H9 (cell line): Measurements from ENCODE around the gene IP6K2. TPM values are rescaled to one million over a fixed set of nuclear protein-coding genes. Genes with fewer than 3 reads are reported as not detected.
A peak's percentile ranks its signal among the peaks of the same experiment; 100 is the strongest.

ENCODE experiments used
- DNase-seq: peaks from one replicate; pipeline ENCODE4 v3.0.0-alpha.2; 2017
- H2AFZ ChIP-seq: one replicate; pipeline ENCODE4 v1.6.1; 2013; ENCODE audit warnings: mild to moderate bottlenecking, low read length, control low read depth, moderate library complexity
- H2AK5ac ChIP-seq: 2 replicates; pipeline ENCODE4 v1.6.1; 2013; ENCODE audit warnings: low read length, control low read depth, mixed read lengths; ENCODE audit not compliant: insufficient read length
- H2BK120ac ChIP-seq: one replicate; pipeline ENCODE4 v1.6.1; 2013; ENCODE audit warnings: low read depth, mild to moderate bottlenecking, low read length, control low read depth, inconsistent platforms; ENCODE audit not compliant: poor library complexity, severe bottlenecking
- H2BK12ac ChIP-seq: 2 replicates; pipeline ENCODE4 v1.6.1; 2013; ENCODE audit warnings: low read length, control low read depth, mixed read lengths, low read depth; ENCODE audit not compliant: insufficient read length
- H2BK15ac ChIP-seq: 2 replicates; pipeline ENCODE4 v1.6.1; 2013; ENCODE audit warnings: low read depth, low read length, control low read depth
- H2BK20ac ChIP-seq: one replicate; pipeline ENCODE4 v1.6.1; 2013; ENCODE audit warnings: low read depth, mild to moderate bottlenecking, low read length, control low read depth, inconsistent platforms; ENCODE audit not compliant: poor library complexity, severe bottlenecking
- H2BK5ac ChIP-seq: 2 replicates; pipeline ENCODE4 v1.6.1; 2013; ENCODE audit warnings: low read length, control low read depth, mixed read lengths; ENCODE audit not compliant: insufficient read length
- H3K14ac ChIP-seq: 2 replicates; pipeline ENCODE4 v1.6.1; 2013; ENCODE audit warnings: low read length, control low read depth; ENCODE audit not compliant: insufficient read depth
- H3K18ac ChIP-seq: 2 replicates; pipeline ENCODE4 v1.6.1; 2013; ENCODE audit warnings: low read depth, mild to moderate bottlenecking, mixed read lengths, low read length, control low read depth; ENCODE audit not compliant: insufficient read length
- H3K23ac ChIP-seq: 2 replicates; pipeline ENCODE4 v1.6.1; 2013; ENCODE audit warnings: low read length, control low read depth, mixed read lengths, low read depth; ENCODE audit not compliant: insufficient read length
- H3K23me2 ChIP-seq: 2 replicates; pipeline ENCODE4 v1.6.1; 2013; ENCODE audit warnings: low read depth, mild to moderate bottlenecking, mixed read lengths, low read length, control low read depth; ENCODE audit not compliant: insufficient read length, poor library complexity, severe bottlenecking
- H3K27ac ChIP-seq: 2 replicates; pipeline ENCODE4 v1.5.1; 2013; ENCODE audit warnings: low read length, control low read depth, mixed read lengths, low read depth; ENCODE audit not compliant: insufficient read length
- H3K27me3 ChIP-seq: 2 replicates; pipeline ENCODE4 v1.6.1; 2013; ENCODE audit warnings: low read length, control low read depth, inconsistent platforms; ENCODE audit not compliant: insufficient read depth
- H3K4ac ChIP-seq: 2 replicates; pipeline ENCODE4 v1.6.1; 2013; ENCODE audit warnings: low read depth, mild to moderate bottlenecking, control low read depth, inconsistent platforms, low read length, moderate library complexity
- H3K4me1 ChIP-seq: 2 replicates; pipeline ENCODE4 v1.6.1; 2013; ENCODE audit warnings: low read length, control low read depth, inconsistent platforms; ENCODE audit not compliant: insufficient read depth
- H3K4me2 ChIP-seq: 2 replicates; pipeline ENCODE4 v1.6.1; 2013; ENCODE audit warnings: low read length, control low read depth, mixed read lengths; ENCODE audit not compliant: insufficient read length, insufficient read depth
- H3K56ac ChIP-seq: 2 replicates; pipeline ENCODE4 v1.6.1; 2013; ENCODE audit warnings: low read depth, mild to moderate bottlenecking, mixed read lengths, low read length, control low read depth; ENCODE audit not compliant: insufficient read length
- H3K79me1 ChIP-seq: 2 replicates; pipeline ENCODE4 v1.6.1; 2013; ENCODE audit warnings: low read depth, mild to moderate bottlenecking, moderate library complexity, low read length, control low read depth, inconsistent platforms; ENCODE audit not compliant: insufficient read depth, poor library complexity, severe bottlenecking
- H3K79me2 ChIP-seq: 2 replicates; pipeline ENCODE4 v1.6.1; 2013; ENCODE audit warnings: low read length, control low read depth, inconsistent platforms; ENCODE audit not compliant: insufficient read depth
- H3K9ac ChIP-seq: 2 replicates; pipeline ENCODE4 v1.6.1; 2013; ENCODE audit warnings: low read length, control low read depth, mixed read lengths; ENCODE audit not compliant: insufficient read length; ENCODE audit errors: extremely low read depth
- H3K9me3 ChIP-seq: one replicate; pipeline ENCODE4 v1.6.1; 2013; ENCODE audit warnings: low read depth, low read length, inconsistent platforms; ENCODE audit not compliant: control insufficient read depth
- H3T11ph ChIP-seq: one replicate; pipeline ENCODE4 v1.6.1; 2013; ENCODE audit warnings: mild to moderate bottlenecking, low read length, control low read depth, inconsistent platforms
- H4K20me1 ChIP-seq: one replicate; pipeline ENCODE4 v1.6.1; 2013; ENCODE audit not compliant: control insufficient read depth, insufficient read length, insufficient read depth
- H4K5ac ChIP-seq: 2 replicates; pipeline ENCODE4 v1.6.1; 2013; ENCODE audit warnings: low read depth, mild to moderate bottlenecking, mixed read lengths, low read length, control low read depth; ENCODE audit not compliant: insufficient read length
- H4K8ac ChIP-seq: replicated peaks from 2 replicates; pipeline ENCODE4 v1.6.1; 2013; ENCODE audit warnings: low read length, control low read depth, mixed read lengths, low read depth; ENCODE audit not compliant: insufficient read length
- H4K91ac ChIP-seq: 2 replicates; pipeline ENCODE4 v1.6.1; 2013; ENCODE audit warnings: low read depth, mild to moderate bottlenecking, moderate library complexity, mixed read lengths, low read length, control low read depth; ENCODE audit not compliant: insufficient read length
- H3K27ac Mint-ChIP-seq, 3 experiments: 2 replicates in 2 of 3; 3 replicates in 1 of 3; pipeline ENCODE4 v1.8.0; 2020 to 2021; ENCODE audit warnings: mixed read lengths in 3 of 3, mild to moderate bottlenecking in 1 of 3, moderate library complexity in 1 of 3
- H3K27me3 Mint-ChIP-seq: 2 replicates; pipeline ENCODE4 v1.8.0; 2021; ENCODE audit warnings: low read depth, mild to moderate bottlenecking, moderate library complexity, mixed read lengths
- H3K36me3 Mint-ChIP-seq, 3 experiments: 2 replicates in 2 of 3; 3 replicates in 1 of 3; pipeline ENCODE4 v1.8.0; 2020 to 2021; ENCODE audit warnings: low read depth in 3 of 3, mixed read lengths in 3 of 3; ENCODE audit not compliant: insufficient read depth in 1 of 3
- H3K4me1 Mint-ChIP-seq, 2 experiments: 2 replicates each; pipeline ENCODE4 v1.8.0; 2020; ENCODE audit warnings: mixed read lengths in 2 of 2
- H3K4me3 Mint-ChIP-seq, 2 experiments: 2 replicates in 1 of 2; 3 replicates in 1 of 2; pipeline ENCODE4 v1.8.0; 2020 to 2021; ENCODE audit warnings: mild to moderate bottlenecking in 2 of 2, mixed read lengths in 2 of 2, moderate library complexity in 1 of 2
- H3K9me3 Mint-ChIP-seq, 2 experiments: 2 replicates in 1 of 2; 3 replicates in 1 of 2; pipeline ENCODE4 v1.8.0; 2020; ENCODE audit warnings: mild to moderate bottlenecking in 2 of 2, mixed read lengths in 2 of 2, moderate library complexity in 1 of 2
- total RNA-seq: library from RNA; stranded (reverse); gene quantifications from 2 replicates; pipeline ENCODE4 v1.2.1, GENCODE V29; 2021
- TF ChIP-seq, protein P1 (sequence below): fragments of 200-600 bp; sonication (generic); conservative IDR thresholded peaks from 3 replicates; pipeline ENCODE4 v1.8.0; 2021; ENCODE audit warnings: antibody characterized with exemption, mild to moderate bottlenecking

Gene IP6K2
- total RNA-seq, 1 experiment from 2014 or later: 94.7 TPM

- Histone ChIP-seq H3K56ac (no peak overlapping the region), H4K20me1 (peaks cover 2% of the 10 kb centered on the region), H3K9ac (no peak overlapping the region), H2BK15ac (no peak overlapping the region), H3K79me2 (peaks cover 26% of the 10 kb centered on the region; the same call in 1 of the 2 replicates), H3K4me2 (no peak overlapping the region), H2BK120ac (no peak overlapping the region), H3K27me3 (no peaks in the 10 kb centered on the region), H3K23me2 (no peaks in the 10 kb centered on the region), H3K4ac (no peak overlapping the region), H3K4me1 (no peaks in the 10 kb centered on the region; the same call in 1 of the 2 replicates), H3K18ac (no peak overlapping the region), H3K27ac (no peak overlapping the region), H3K23ac (no peak overlapping the region), H4K5ac (no peak overlapping the region), H2AK5ac (no peak overlapping the region), H3K79me1 (peaks cover 9% of the 10 kb centered on the region), H3K9me3 (no peaks in the 10 kb centered on the region), H3T11ph (no peak overlapping the region), H4K8ac (no peak overlapping the region), H2BK5ac (no peak overlapping the region), H2AFZ (no peak overlapping the region), H2BK12ac (no peak overlapping the region), H3K14ac (no peak overlapping the region), H4K91ac (no peak overlapping the region), H2BK20ac (no peak overlapping the region)
- TF ChIP-seq, protein P1, sequence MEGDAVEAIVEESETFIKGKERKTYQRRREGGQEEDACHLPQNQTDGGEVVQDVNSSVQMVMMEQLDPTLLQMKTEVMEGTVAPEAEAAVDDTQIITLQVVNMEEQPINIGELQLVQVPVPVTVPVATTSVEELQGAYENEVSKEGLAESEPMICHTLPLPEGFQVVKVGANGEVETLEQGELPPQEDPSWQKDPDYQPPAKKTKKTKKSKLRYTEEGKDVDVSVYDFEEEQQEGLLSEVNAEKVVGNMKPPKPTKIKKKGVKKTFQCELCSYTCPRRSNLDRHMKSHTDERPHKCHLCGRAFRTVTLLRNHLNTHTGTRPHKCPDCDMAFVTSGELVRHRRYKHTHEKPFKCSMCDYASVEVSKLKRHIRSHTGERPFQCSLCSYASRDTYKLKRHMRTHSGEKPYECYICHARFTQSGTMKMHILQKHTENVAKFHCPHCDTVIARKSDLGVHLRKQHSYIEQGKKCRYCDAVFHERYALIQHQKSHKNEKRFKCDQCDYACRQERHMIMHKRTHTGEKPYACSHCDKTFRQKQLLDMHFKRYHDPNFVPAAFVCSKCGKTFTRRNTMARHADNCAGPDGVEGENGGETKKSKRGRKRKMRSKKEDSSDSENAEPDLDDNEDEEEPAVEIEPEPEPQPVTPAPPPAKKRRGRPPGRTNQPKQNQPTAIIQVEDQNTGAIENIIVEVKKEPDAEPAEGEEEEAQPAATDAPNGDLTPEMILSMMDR: no peak
- Mint-ChIP-seq H3K9me3 (no peaks in the 10 kb centered on the region), H3K4me1 (peaks cover 25 to 31% of the 10 kb centered on the region in 2 experiments), H3K27ac (peak overlapping the region; percentile 37 to 87 (median 40); a peak in 6 of 7 replicates), H3K4me3 (no peak overlapping the region), H3K36me3 (peaks cover 50 to 72% (median 60%) of the 10 kb centered on the region in 3 experiments), H3K27me3 (no peaks in the 10 kb centered on the region)
- DNase-seq: no peak
These were observed 20.4 kb downstream of the IP6K2 start for GRCh38 chr3:48696601-48697000.
